NB4 (cell line): ENCODE data around the gene KLHL28.

Experiments
- DNase-seq: peaks from one replicate; pipeline ENCODE4 v3.0.0; 2010; ENCODE audit warnings: low read depth
- H3K4me3 ChIP-seq: one replicate; pipeline ENCODE4 v1.5.1; 2011; ENCODE audit warnings: mild to moderate bottlenecking, low read depth, low read length, moderate library complexity
- MAX ChIP-seq: IDR thresholded peaks from 2 replicates; pipeline ENCODE4 v1.6.1; 2011; ENCODE audit warnings: low read depth, low read length
- MYC ChIP-seq: IDR thresholded peaks from 2 replicates; pipeline ENCODE4 v1.6.1; 2011; ENCODE audit warnings: low read depth, low read length
- POLR2A ChIP-seq: IDR thresholded peaks from 2 replicates; pipeline ENCODE4 v1.6.1; 2011; ENCODE audit warnings: mild to moderate bottlenecking; ENCODE audit not compliant: insufficient read length; ENCODE audit errors: extremely low read depth
- TF ChIP-seq, protein P1 (sequence below): IDR thresholded peaks from one replicate; pipeline ENCODE4 v1.5.1; 2012; ENCODE audit warnings: low read depth, low read length

KLHL28 gene

GRCh38 chr14:44886860-44887595 lies 74.7 kb downstream of the KLHL28 start:
- H3K4me3 ChIP-seq: no peak overlapping the region
- no peak for DNase-seq
- TF ChIP-seq, protein P1, sequence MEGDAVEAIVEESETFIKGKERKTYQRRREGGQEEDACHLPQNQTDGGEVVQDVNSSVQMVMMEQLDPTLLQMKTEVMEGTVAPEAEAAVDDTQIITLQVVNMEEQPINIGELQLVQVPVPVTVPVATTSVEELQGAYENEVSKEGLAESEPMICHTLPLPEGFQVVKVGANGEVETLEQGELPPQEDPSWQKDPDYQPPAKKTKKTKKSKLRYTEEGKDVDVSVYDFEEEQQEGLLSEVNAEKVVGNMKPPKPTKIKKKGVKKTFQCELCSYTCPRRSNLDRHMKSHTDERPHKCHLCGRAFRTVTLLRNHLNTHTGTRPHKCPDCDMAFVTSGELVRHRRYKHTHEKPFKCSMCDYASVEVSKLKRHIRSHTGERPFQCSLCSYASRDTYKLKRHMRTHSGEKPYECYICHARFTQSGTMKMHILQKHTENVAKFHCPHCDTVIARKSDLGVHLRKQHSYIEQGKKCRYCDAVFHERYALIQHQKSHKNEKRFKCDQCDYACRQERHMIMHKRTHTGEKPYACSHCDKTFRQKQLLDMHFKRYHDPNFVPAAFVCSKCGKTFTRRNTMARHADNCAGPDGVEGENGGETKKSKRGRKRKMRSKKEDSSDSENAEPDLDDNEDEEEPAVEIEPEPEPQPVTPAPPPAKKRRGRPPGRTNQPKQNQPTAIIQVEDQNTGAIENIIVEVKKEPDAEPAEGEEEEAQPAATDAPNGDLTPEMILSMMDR: no peak
- no peak for TF ChIP-seq POLR2A
- no peak for TF ChIP-seq MAX
- no peak for TF ChIP-seq MYC

- no peak overlapping the region for H3K4me3 ChIP-seq
- no peak for DNase-seq
- TF ChIP-seq MYC: no peak
These were observed 81.0 kb downstream of the KLHL28 start for GRCh38 chr14:44880791-44881190.
